Measurements from ENCODE around the gene PMM1.

DNA sequence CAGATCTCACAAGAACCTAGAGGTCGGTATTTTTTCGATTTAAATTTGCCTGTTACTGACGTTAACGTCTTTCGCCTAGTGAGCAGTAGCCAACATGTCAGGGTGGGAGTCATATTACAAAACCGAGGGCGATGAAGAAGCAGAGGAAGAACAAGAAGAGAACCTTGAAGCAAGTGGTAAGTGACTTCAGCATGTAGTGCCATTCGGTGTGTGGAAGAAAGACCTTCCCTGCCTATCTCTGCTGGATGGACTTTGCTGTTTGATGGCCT, 32.2 kb upstream of the PMM1 start:
- TF ChIP-seq POLR2AphosphoS5 (IDR thresholded peaks at IDR 0.05) (no peak), POLR2A (IDR thresholded peaks at IDR 0.05) (no peak)
- TF ChIP-seq, protein P1, sequence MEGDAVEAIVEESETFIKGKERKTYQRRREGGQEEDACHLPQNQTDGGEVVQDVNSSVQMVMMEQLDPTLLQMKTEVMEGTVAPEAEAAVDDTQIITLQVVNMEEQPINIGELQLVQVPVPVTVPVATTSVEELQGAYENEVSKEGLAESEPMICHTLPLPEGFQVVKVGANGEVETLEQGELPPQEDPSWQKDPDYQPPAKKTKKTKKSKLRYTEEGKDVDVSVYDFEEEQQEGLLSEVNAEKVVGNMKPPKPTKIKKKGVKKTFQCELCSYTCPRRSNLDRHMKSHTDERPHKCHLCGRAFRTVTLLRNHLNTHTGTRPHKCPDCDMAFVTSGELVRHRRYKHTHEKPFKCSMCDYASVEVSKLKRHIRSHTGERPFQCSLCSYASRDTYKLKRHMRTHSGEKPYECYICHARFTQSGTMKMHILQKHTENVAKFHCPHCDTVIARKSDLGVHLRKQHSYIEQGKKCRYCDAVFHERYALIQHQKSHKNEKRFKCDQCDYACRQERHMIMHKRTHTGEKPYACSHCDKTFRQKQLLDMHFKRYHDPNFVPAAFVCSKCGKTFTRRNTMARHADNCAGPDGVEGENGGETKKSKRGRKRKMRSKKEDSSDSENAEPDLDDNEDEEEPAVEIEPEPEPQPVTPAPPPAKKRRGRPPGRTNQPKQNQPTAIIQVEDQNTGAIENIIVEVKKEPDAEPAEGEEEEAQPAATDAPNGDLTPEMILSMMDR (IDR thresholded peaks at IDR 0.05) = no peak

Data from stomach (tissue), 4 donors.